RPMI8226 (cell line): ENCODE data around the gene LMF2.
"Not testable (repeated sequence)": the region's sequence is repeated elsewhere in the genome, so short reads cannot be mapped to it uniquely, and the experiment has no call there.

Experiments used
- DNase-seq: peaks from one replicate; pipeline ENCODE4 v3.0.0-alpha.2; 2015

The LMF2 gene

DNA sequence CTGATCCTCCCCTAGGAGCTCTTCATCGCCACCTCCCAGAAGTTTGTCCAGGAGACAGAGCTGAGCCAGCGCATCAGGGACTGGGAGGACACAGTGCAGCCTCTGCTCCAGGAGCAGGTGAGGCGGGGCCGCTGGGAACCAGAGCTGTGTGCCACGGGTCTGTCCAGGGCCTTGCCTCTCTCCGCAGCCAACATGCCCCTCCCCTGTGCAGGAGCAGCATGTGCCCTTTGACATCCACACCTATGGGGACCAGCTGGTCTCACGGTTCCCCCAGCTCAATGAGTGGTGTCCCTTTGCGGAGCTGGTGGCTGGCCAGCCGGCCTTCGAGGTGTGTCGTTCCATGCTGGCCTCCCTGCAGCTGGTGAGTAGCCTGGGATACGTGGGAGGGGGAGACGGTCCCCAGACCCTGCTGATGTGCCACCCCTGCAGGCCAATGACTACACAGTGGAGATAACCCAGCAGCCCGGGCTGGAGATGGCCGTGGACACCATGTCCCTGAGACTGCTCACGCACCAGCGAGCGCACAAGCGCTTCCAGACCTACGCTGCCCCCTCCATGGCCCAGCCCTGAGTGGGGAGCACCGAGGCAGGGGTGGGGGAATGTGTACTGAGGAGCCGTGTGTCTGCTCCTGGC is 15.4 kb upstream of the LMF2 start:
- no peak for DNase-seq

- DNase-seq: no peak
Observed at GRCh38 chr22:50522208-50522805, 14.8 kb upstream of the LMF2 start.

- DNase-seq: no peak
Observed at GRCh38 chr22:50521710-50522109, 14.2 kb upstream of the LMF2 start.

GRCh38 chr22:50520826-50521453 is 13.4 kb upstream of the LMF2 start:
- DNase-seq: no peak

DNA sequence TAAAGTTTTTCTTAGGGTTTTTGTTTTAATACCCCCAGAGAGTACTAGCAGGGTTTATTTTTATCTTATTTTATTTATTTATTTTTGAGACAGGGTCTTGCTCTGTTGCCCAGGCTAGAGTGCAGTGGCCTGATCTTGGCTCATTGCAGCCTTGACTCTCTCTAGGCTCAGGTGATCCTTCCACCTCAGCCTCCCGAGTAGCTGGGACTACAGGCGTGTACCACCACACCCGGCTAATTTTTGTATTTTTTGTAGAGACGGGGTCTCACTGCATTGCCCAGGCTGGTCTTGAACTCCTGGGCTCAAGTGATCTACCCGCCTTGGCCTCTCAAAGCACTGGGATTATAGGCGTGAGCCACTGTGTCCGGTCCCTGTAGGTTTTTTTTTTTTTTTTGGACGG is 12.7 kb upstream of the LMF2 start:
- not testable (repeated sequence) for DNase-seq

- DNase-seq: no peak
Observed at GRCh38 chr22:50519151-50519550, 11.6 kb upstream of the LMF2 start.

- DNase-seq: no peak
Observed at GRCh38 chr22:50518606-50519005, 11.1 kb upstream of the LMF2 start.

DNA sequence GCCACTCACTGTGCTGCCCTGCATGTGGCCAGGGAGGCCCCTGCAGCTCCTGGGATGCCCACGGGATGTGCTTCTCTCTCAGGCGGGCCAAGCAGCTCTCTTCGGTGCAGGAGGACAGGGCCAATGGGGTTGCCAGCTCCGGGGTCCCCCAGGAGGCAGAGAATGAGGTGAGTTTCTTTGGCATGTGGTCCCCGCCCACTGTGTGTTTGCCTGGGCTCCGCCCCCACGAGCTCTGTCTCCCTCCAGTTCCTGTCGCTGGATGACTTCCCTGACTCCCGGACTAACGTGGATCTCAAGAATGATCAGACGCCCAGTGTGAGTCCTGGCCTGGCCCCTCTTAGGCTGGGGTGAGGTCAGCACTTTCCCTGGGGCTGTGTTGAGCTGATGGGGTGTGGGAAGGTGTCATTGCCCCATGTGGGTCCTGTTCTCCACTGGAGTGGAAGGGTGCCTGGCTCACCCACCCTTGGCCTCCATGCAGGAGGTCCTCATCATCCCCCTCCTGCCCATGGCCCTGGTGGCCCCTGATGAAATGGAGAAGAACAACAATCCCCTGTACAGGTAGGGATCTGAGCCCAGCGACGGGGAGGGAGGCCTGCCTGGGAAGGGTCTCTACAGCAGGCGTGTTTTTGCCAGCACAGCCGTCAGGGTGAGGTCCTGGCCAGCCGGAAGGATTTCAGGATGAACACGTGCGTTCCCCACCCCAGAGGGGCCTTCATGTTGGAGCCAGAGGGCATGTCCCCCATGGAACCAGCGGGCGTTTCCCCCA is 10.2 kb upstream of the LMF2 start:
- DNase-seq: no peak

DNA sequence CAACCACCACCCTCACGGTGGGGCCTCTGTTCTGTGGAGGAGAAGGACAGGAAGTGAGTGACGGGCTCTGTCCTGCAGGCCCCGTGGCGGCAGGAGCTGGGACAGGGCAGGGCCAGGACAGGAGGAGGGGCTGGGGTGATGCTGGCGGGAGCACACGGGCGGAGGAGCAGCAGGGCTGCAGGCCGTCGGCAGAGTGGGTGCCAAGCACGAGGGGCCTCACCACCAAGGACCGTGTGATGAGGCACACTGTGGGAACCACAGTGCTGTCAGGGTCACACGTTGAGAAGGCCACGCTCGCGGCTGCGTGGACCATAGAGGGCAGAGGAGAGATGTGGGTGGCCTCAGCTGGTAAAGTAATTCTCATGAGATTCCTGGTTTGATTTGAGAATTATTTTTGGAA is 9.4 kb upstream of the LMF2 start:
- no peak for DNase-seq

DNA sequence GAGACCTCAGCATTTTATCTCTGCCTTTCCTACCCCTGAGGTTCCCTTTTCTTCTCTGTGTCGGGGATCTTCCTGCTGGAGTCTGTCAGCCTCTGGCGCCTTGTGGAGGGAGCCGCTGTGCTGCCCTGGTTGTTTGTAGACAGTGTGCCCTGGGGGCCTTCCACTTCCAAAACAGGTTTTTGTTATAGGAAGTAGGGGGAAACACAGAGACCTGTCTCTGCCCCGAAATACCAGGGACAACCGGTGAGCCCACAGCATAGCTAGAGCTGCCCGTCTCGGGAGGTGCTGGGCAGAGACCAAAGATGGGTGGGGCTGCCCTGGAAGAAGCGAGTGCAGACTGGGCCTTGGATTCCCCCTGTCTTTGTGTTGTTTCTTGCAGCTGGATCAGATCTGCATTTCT is 8.6 kb upstream of the LMF2 start:
- DNase-seq: no peak

DNA sequence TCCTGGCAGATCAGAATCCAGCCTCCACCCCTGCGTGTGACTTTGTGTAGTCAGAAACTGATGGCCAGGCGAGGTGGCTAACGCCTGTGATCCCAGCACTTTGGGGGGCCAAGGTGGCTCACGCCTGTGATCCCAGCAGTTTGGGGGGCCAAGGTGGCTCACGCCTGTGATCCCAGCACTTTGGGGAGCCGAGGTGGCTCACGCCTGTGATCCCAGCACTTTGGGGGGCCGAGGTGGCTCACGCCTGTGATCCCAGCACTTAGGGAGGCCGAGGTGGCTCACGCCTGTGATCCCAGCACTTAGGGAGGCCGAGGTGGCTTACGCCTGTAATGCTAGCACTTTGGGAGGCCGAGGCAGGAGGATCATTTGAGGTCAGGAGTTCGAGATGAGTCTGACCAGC is 5.7 kb upstream of the LMF2 start:
- DNase-seq: no peak

DNA sequence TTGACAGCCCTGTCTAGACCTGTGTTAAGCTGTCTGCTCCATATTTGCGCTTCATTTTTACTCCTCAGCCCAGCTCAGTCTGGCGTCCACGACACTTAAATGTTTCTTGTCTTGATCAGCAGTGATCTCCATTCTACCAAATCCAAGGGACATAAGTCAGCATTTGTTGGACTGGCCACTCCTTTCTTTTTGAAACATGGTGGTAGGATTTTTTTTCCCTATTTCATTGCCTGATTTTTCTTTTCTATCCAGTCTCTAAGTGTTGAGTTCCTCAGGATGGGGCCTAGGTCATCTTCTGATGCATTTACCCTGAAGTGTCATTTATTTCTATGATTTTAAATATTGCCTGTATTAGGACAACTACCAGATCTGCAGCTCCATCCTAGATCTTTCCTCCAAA is 1.4 kb upstream of the LMF2 start:
- DNase-seq: no peak

GRCh38 chr22:50507991-50508884 is 736 bp upstream of the LMF2 start, which contains the start of gene NCAPH2:
Gene NCAPH2, plus strand, starts transcription at chr22:50508224. Its CDS starts 114 bp downstream, at chr22:50508338.
- DNase-seq: peak; percentile 99

GRCh38 chr22:50506611-50507420 is 686 bp downstream of the LMF2 start:
- DNase-seq: peak; percentile 42

GRCh38 chr22:50505776-50506610 is 1.5 kb downstream of the LMF2 start:
- no peak for DNase-seq

GRCh38 chr22:50505276-50505775 is 2.2 kb downstream of the LMF2 start:
- no peak for DNase-seq

- no peak for DNase-seq
Observed at GRCh38 chr22:50504369-50505211, 2.9 kb downstream of the LMF2 start.

- DNase-seq: no peak
Observed at GRCh38 chr22:50503475-50504145, 3.9 kb downstream of the LMF2 start.
